Astrocyte (in vitro differentiated cells and primary cell): ENCODE measurements around the gene ARL15.

Experiments used
- EZH2 ChIP-seq: IDR thresholded peaks from 2 replicates; pipeline ENCODE4 v1.6.1; 2012; ENCODE audit warnings: mild to moderate bottlenecking, low read length, inconsistent platforms; ENCODE audit not compliant: insufficient read depth
- TF ChIP-seq, protein P1 (sequence below): IDR thresholded peaks from 2 replicates; pipeline ENCODE4 v1.5.1; 2011; ENCODE audit warnings: low read depth, mild to moderate bottlenecking, inconsistent platforms, low read length, moderate library complexity; ENCODE audit not compliant: insufficient read depth

GRCh38 chr5:54214722-54215121 is 95.7 kb downstream of the ARL15 start:
- TF ChIP-seq, protein P1, sequence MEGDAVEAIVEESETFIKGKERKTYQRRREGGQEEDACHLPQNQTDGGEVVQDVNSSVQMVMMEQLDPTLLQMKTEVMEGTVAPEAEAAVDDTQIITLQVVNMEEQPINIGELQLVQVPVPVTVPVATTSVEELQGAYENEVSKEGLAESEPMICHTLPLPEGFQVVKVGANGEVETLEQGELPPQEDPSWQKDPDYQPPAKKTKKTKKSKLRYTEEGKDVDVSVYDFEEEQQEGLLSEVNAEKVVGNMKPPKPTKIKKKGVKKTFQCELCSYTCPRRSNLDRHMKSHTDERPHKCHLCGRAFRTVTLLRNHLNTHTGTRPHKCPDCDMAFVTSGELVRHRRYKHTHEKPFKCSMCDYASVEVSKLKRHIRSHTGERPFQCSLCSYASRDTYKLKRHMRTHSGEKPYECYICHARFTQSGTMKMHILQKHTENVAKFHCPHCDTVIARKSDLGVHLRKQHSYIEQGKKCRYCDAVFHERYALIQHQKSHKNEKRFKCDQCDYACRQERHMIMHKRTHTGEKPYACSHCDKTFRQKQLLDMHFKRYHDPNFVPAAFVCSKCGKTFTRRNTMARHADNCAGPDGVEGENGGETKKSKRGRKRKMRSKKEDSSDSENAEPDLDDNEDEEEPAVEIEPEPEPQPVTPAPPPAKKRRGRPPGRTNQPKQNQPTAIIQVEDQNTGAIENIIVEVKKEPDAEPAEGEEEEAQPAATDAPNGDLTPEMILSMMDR: no peak
- no peak for TF ChIP-seq EZH2
